SJCRH30 (cell line): ENCODE measurements around the gene ABHD2. TPM values are rescaled to one million over a fixed set of nuclear protein-coding genes. Genes with fewer than 3 reads are reported as not detected.
"Not testable (repeated sequence)": the region's sequence is repeated elsewhere in the genome, so short reads cannot be mapped to it uniquely, and the experiment has no call there.

Experiments used
- DNase-seq, 2 experiments: peaks; one replicate each; pipeline ENCODE4 v3.0.0-alpha.2; 2015 to 2020
- H3K27ac ChIP-seq: fragments of 250-450 bp; sonication (Bioruptor Pico); 2 replicates; pipeline ENCODE4 v1.5.1; 2020; ENCODE audit warnings: mild to moderate bottlenecking, moderate library complexity
- H3K27me3 ChIP-seq: fragments of 250-450 bp; sonication (Bioruptor Pico); 2 replicates; pipeline ENCODE4 v1.5.1; 2020; ENCODE audit warnings: mild to moderate bottlenecking, moderate library complexity
- H3K36me3 ChIP-seq: fragments of 250-450 bp; sonication (Bioruptor Pico); 2 replicates; pipeline ENCODE4 v1.5.1; 2020; ENCODE audit warnings: mild to moderate bottlenecking, moderate library complexity
- H3K4me1 ChIP-seq: fragments of 250-450 bp; sonication (Bioruptor Pico); 2 replicates; pipeline ENCODE4 v1.5.1; 2020; ENCODE audit warnings: mild to moderate bottlenecking, moderate library complexity
- H3K4me3 ChIP-seq: fragments of 250-450 bp; sonication (Bioruptor Pico); 2 replicates; pipeline ENCODE4 v1.5.1; 2020; ENCODE audit warnings: mild to moderate bottlenecking, moderate library complexity
- H3K9me3 ChIP-seq: fragments of 250-450 bp; sonication (Bioruptor Pico); replicated peaks from 2 replicates; pipeline ENCODE4 v1.5.1; 2020; ENCODE audit warnings: mild to moderate bottlenecking, moderate library complexity
- total RNA-seq: library from RNA; depleted of rRNA; stranded (reverse); fragments of >200 nt; shearing (Covaris generic); gene quantifications from 2 replicates; pipeline ENCODE4 v1.2.3, GENCODE V29; 2014; rRNA removed

Gene ABHD2, protein sequence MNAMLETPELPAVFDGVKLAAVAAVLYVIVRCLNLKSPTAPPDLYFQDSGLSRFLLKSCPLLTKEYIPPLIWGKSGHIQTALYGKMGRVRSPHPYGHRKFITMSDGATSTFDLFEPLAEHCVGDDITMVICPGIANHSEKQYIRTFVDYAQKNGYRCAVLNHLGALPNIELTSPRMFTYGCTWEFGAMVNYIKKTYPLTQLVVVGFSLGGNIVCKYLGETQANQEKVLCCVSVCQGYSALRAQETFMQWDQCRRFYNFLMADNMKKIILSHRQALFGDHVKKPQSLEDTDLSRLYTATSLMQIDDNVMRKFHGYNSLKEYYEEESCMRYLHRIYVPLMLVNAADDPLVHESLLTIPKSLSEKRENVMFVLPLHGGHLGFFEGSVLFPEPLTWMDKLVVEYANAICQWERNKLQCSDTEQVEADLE
- 25.5 and 27.7 TPM in 2 replicates for total RNA-seq

DNA sequence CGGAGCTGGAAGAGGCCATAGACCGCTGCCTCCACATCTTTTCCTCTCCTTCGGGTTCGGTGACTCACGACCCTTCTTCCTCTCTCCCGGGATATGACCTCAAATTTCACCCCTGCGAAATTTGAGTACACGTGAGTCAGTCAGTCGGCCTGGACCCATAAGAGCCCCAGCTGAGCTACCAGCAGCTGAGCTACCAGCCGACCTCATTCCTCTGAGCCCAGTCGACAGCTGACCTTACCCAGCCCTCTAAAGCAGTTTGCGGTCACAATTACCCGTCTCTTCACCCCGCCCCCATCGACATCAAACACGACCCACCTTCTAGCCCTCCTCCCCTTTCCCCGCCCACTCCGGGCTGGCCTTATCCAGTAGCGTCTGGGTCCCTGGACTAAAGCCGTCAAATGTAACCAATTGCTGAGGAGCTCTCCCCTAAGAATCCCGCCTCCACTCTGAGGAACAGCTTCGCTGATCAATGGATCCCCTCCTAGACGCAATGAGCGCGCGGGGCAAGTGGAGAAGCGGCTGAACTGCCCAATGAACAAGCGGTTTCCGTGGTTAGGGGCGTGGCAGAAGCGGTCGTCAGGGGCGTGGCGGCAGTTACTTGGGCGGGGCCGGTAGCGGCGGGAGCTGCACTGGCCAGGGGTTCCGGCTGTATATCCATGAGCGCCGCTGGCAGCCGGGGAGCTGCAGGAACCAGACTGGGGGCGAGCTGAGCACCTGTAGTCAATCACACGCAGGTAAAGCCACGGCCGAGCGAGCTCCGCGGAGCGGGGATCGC is at the start of gene ABHD2:
TSS of gene ABHD2 (plus strand) at position 627 of the 775 bp plus-strand sequence. CDS start 27,872 bp downstream, outside the sequence.
- Histone ChIP-seq H3K27ac (peak within 1 kb of the TSS; percentile 91), H3K27me3 (no peaks in the 10 kb centered on the region), H3K9me3 (no peaks in the 10 kb centered on the region), H3K4me3 (peak within 1 kb of the TSS; percentile 82), H3K4me1 (peaks cover 22% of the 10 kb centered on the region), H3K36me3 (no peaks in the 10 kb centered on the region)
- peak; percentile 100 for DNase-seq

DNA sequence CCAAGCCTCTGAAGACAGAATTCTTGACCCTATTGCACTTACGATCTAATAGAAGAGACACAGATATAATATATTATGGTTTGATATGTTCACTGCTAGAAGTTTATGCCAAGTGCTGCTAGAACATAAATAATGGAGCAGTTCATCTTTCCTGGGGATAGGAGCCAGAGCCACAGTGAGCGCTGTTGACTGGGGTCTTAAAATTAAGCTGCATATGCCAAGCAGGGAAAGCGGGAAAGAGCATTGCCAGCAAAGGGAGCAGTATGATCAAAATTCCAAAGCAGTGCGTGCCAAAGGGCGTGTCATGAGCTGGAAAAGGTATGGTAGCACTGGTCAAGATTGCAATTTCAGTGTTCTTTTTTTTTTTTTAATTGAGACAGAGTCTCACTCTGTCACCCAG is 49.1 kb upstream of the ABHD2 start:
- H3K4me3 ChIP-seq = no peak overlapping the region
- no peaks in the 10 kb centered on the region for H3K36me3 ChIP-seq
- no peaks in the 10 kb centered on the region for H3K4me1 ChIP-seq
- no peaks in the 10 kb centered on the region for H3K27me3 ChIP-seq
- no peak for DNase-seq
- H3K27ac ChIP-seq = no peak overlapping the region
- no peaks in the 10 kb centered on the region for H3K9me3 ChIP-seq

DNA sequence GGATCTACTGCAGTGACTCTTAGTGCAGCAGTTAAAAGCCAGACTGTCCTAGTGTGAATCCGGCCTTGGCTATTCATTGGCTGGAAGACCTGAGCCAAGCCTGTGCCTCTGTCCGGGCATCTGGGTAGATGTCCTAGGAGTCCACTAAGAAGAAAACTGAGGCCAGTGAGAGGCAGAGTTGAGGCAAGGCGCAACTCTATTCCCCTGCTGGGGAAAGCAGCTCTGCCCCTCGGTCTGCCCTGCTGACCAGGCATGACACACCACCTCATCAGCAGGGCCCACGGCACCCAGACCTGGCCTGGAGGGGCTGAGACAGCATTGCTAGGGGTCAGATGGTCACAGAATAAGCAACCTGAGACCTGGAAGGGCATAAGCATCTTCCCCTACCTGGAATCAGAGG is 46.7 kb upstream of the ABHD2 start:
- Histone ChIP-seq H3K4me1 (no peaks in the 10 kb centered on the region), H3K27ac (no peak overlapping the region), H3K4me3 (peak overlapping the region; percentile 56), H3K27me3 (no peaks in the 10 kb centered on the region), H3K36me3 (no peaks in the 10 kb centered on the region), H3K9me3 (no peaks in the 10 kb centered on the region)
- DNase-seq = no peak

DNA sequence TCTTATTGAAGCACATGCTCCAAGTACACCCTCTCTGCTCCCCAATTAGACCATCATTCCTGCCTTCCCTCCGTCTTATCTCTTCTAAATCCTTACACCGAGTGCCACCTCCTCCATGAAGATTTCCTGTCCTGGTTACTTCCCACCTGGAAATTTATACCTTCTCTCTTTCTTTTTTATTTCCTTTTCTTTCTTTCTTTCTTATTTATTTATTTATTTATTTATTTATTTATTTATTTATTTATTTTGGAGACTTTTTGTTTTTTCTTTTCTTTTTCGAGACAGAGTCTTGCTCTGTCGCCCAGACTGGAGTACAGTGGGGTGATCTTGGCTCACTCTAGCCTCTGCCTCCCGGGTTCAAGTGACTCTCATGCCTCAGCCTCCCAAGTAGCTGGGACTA is 45.9 kb upstream of the ABHD2 start:
- H3K4me1 ChIP-seq = no peaks in the 10 kb centered on the region
- no peak overlapping the region for H3K4me3 ChIP-seq
- no peak for DNase-seq
- no peaks in the 10 kb centered on the region for H3K27me3 ChIP-seq
- no peak overlapping the region for H3K27ac ChIP-seq
- H3K36me3 ChIP-seq = no peaks in the 10 kb centered on the region
- H3K9me3 ChIP-seq = no peaks in the 10 kb centered on the region

DNA sequence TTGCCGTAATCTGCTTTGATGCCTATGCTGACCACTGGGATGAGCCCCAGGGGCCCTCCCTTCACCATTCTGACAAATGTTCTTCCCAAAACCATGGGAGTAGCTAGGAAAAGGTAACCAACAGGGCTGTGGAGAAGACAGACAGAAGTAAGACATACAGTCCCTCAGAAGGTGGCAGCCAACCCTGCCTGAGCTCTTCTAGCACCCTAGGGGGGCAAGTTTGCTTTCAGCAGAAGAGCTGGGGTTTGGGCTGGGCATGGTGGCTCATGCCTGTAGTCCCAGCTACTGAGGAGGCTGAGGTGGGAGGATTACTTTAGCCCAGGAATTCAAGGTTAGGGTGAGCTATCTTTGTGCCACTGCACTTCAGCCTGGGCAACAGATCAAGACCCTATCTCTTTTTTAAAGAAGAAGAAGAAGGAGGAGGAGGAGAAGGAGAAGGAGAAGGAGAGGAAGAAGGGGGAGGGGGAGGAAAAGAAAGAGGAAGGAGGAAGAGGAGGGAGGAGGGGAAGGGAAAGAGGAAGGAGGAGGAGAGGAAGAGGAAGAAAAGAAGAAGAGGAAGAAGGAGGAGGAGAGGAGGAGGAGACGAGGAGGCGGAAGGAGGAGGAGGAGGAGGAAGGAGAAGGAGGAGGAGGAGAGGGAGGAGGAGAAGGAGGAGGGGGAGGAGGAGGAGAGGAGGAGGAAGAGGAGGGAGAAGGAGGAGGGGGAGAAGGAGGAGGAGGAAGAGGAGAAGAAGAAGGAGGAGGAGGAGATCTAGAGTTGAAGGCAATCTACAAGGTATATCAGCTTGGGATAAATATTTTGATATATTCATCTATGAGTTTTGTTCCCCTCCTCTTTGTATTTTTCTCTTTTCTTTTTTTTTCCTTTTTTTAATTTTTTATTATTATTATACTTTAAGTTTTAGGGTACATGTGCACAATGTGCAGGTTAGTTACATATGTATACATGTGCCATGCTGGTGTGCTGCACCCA is 44.9 kb upstream of the ABHD2 start:
- Histone ChIP-seq H3K4me1 (no peaks in the 10 kb centered on the region), H3K36me3 (no peaks in the 10 kb centered on the region), H3K4me3 (no peak overlapping the region), H3K27ac (no peak overlapping the region), H3K27me3 (no peaks in the 10 kb centered on the region), H3K9me3 (no peaks in the 10 kb centered on the region)
- no peak for DNase-seq

DNA sequence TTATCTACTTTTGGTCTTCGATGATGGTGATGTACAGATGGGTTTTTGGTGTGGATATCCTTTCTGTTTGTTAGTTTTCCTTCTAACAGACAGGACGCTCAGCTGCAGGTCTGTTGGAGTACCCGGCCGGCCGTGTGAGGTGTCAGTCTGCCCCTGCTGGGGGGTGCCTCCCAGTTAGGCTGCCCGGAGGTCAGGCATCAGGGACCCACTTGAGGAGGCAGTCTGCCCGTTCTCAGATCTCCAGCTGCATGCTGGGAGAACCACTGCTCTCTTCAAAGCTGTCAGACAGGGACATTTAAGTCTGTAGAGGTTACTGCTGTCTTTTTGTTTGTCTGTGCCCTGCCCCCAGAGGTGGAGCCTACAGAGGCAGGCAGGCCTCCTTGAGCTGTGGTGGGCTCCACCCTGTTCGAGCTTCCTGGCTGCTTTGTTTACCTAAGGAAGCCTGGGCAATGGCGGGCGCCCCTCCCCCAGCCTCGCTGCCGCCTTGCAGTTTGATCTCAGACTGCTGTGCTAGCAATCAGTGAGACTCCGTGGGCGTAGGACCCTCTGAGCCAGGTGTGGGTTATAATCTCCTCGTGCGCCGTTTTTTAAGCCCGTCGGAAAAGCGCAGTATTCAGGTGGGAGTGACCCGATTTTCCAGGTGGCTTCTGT is 39.1 kb upstream of the ABHD2 start:
- 0 out of 2 replicates have a peak overlapping the region, but pooled peaks have one; percentile 12 for H3K4me3 ChIP-seq
- DNase-seq, H3K27ac ChIP-seq, H3K27me3 ChIP-seq, H3K36me3 ChIP-seq, H3K9me3 ChIP-seq, H3K4me1 ChIP-seq: not testable (repeated sequence)

DNA sequence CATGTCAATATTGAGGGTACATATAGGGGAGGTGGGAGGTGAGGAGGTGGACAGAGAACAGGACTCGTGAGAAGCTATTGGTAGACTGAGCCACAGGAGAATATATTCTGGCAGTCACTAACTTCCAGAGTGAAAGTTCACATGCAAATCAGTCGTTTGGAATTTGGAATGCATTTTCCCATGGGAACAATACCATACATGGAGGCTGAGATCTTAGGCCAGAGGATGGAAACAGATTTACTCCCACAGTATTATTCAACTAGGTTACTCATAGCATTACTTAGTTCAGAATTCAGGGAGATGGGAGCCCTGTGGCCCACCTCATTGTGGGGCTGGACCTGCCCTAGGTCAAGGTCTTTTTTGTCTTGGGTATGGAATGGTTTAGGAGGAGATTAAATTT is 36.4 kb upstream of the ABHD2 start:
- Histone ChIP-seq H3K4me1 (no peaks in the 10 kb centered on the region), H3K27ac (no peak overlapping the region), H3K4me3 (no peak overlapping the region), H3K36me3 (no peaks in the 10 kb centered on the region), H3K9me3 (no peaks in the 10 kb centered on the region), H3K27me3 (no peaks in the 10 kb centered on the region)
- no peak for DNase-seq

DNA sequence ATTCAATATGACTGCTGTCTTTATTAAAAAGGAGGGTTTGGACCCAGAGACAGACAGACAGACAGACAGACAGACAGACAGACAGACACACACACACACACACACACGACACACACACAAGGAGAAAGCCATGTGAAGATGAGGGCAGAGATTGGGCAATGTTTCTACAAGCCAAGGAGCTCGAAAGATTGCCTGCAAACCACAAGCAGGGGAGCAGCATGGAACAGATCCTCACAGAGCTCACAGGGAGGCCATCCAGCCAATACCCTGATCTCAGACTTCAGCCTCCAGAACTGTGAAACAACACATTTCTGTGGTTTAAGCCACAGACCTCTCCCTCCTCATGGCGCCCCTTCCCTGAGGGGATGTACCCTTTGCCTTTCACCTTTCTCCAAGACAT is 35.8 kb upstream of the ABHD2 start:
- H3K4me3 ChIP-seq = no peak overlapping the region
- DNase-seq = peak in 1 of 2 experiments; percentile 22
- no peaks in the 10 kb centered on the region for H3K36me3 ChIP-seq
- H3K4me1 ChIP-seq = no peaks in the 10 kb centered on the region
- no peaks in the 10 kb centered on the region for H3K9me3 ChIP-seq
- no peaks in the 10 kb centered on the region for H3K27me3 ChIP-seq
- H3K27ac ChIP-seq = no peak overlapping the region

DNA sequence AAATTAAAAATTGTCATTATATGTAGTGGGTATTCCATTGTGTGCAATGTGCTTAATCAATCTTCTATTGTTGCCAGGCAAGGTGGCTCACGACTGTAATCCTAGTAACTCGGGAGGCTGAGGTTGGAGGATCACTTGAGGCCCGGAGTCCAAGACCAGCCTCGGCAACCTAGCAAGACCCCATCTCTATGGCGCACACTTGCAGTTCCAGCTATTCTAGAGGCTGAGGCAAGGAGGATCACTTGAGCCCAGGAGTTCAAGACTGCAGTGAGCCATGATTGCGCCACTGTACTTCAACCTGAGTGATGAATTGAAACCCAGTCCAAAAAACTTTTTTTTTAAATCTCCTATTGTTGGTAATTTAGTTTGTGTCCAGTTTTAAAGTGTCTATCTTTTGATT is 33.4 kb upstream of the ABHD2 start:
- Histone ChIP-seq H3K9me3 (no peaks in the 10 kb centered on the region), H3K36me3 (no peaks in the 10 kb centered on the region), H3K27ac (no peak overlapping the region), H3K4me1 (peaks cover 3% of the 10 kb centered on the region; the same call in 1 of the 2 replicates), H3K4me3 (no peak overlapping the region), H3K27me3 (no peaks in the 10 kb centered on the region)
- no peak for DNase-seq

DNA sequence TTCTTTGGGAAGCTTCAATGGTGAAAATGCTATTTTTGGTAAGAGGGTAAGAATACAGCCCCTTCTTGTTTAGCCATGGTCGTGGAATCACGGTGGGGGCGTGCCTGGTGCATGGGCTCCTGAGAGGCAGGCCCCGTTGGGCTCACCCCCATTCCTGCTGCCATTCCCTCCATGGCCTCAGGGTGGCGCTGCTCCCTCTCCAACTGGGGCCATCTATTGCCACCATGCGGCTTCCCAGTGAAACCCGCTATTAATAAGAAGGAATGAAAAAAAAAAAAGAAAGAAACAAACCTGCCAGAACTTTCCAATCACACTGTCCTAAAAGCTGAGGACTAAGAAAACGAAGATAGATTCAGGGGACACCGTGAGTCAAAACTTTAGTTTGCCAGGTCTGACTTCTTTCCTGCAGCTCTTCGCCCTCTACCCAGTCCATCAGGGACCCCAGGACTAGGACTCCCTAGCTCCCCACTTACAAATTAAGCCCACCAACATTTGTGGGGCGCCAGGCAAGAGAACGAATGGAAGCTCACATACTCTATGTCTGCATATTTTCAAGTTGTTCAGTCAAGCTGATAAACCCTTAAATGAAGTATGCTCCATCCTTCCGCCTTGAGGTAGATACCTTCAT is 30.6 kb upstream of the ABHD2 start:
- Histone ChIP-seq H3K9me3 (no peaks in the 10 kb centered on the region), H3K4me3 (no peak overlapping the region), H3K36me3 (no peaks in the 10 kb centered on the region), H3K4me1 (peaks cover 3% of the 10 kb centered on the region; the same call in 1 of the 2 replicates), H3K27ac (no peak overlapping the region), H3K27me3 (no peaks in the 10 kb centered on the region)
- peak; percentile 70 to 89 for DNase-seq

DNA sequence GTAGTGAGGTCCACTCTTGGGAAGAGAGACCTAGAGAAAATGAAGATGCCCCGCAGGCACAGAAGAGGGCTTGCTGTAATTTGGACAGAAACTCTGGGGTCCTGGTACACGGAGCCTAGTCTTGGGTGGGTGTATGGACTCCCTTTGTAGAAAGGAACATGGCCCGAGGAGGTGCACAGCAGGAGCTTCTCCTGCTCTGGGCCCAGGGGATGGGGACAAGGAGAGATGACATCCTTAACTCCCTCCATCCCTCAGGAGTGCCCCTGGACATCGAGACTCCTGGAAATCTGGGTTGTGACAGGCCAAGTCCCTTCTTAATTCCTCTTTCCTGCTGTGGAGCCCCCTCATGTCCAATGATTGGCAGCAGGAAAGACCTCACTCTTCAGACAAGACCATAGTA is 29.9 kb upstream of the ABHD2 start:
- DNase-seq = no peak
- Histone ChIP-seq H3K27me3 (no peaks in the 10 kb centered on the region), H3K9me3 (no peaks in the 10 kb centered on the region), H3K4me1 (peaks cover 3% of the 10 kb centered on the region; the same call in 1 of the 2 replicates), H3K36me3 (no peaks in the 10 kb centered on the region), H3K4me3 (no peak overlapping the region), H3K27ac (no peak overlapping the region)

DNA sequence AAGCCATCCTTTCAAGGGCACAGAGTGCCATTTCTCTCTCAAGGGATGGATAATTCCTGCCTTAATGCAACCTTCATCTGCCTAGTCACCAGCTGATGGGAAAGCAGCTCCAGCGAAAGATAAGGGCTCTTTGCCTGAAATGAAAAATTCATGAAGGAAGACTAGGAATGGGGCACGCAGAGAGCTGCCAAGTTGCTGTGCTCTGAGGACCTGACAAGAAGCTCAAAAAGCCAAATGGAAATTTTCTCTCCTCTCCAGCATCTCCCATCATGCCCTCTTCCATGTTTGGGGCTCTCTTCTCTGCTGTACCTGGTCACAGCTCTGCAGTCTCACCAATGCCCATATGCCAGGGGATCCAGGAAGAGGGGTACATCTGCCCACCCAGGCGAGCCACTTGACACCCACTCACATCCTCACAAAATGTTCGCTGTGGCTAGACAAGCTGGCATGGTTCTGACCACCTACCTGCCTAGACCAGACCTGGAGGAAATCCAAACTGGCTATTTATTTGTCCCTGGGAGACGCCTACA is 29.3 kb upstream of the ABHD2 start:
- H3K36me3 ChIP-seq = no peaks in the 10 kb centered on the region
- H3K4me1 ChIP-seq = peaks cover 3% of the 10 kb centered on the region; the same call in 1 of the 2 replicates
- no peak for DNase-seq
- no peaks in the 10 kb centered on the region for H3K27me3 ChIP-seq
- no peaks in the 10 kb centered on the region for H3K9me3 ChIP-seq
- no peak overlapping the region for H3K27ac ChIP-seq
- no peak overlapping the region for H3K4me3 ChIP-seq

DNA sequence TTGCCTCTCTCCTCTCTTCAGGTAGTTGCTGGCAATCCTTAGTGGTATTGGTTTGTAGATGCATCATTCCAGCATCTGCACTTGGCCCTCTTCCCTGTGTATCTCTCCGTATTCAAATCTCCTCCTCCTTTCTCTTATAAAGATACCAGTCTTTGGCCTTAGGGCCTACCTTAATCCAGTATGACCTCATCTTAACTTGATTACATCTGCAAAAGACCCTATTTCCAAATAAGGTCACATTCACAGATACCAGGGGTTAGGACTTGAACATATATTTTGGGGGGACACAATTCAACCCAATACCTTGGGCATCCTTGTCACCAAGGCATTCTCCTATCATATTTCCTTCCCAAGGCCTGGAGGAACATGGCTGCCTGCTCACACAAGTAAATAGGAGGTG is 22.0 kb upstream of the ABHD2 start:
- Histone ChIP-seq H3K27me3 (no peaks in the 10 kb centered on the region), H3K9me3 (peaks cover 3% of the 10 kb centered on the region; the same call in 1 of the 2 replicates), H3K4me3 (no peak overlapping the region), H3K36me3 (no peaks in the 10 kb centered on the region), H3K4me1 (no peaks in the 10 kb centered on the region), H3K27ac (no peak overlapping the region)
- DNase-seq = no peak
